ENCODE results near the gene HSD17B11.

Gene HSD17B11

GRCh38 chr4:87322754-87323153 lies 68.2 kb downstream of the HSD17B11 start, which contains the start of gene HSD17B13:
Gene HSD17B13, minus strand, starts transcription at chr4:87322882. Its CDS starts 41 bp downstream, at chr4:87322841.
- ChIA-PET CTCF (interaction anchor here (0.6 to 1.1 kb wide), 3 partner anchors 13 to 400 kb away, joined by 3 read pairs; no protein-coding TSS in a partner anchor), POLR2A (no interaction called here)
- no peak within 1 kb of the TSS for H3K4me3 ChIP-seq (ENCODE audit: low read depth, low read length)
- no peak within 1 kb of the TSS for H3K27ac ChIP-seq (ENCODE audit: extremely low read depth, low read depth, low read length)
- TF ChIP-seq PRDM1 (tag by site-specific recombination; IDR thresholded peaks at IDR 0.05), result no peak
- TF ChIP-seq KLF8 (tag by site-specific recombination; IDR thresholded peaks at IDR 0.05), result no peak
- no peak for TF ChIP-seq ZNF600 (tag by site-specific recombination; IDR thresholded peaks at IDR 0.05)
- no peak for TF ChIP-seq ZBTB11 (tag by site-specific recombination; conservative IDR thresholded peaks at IDR 0.05; ENCODE audit: low read depth)
- no peak for TF ChIP-seq ZSCAN4 (tag by site-specific recombination; IDR thresholded peaks at IDR 0.05)
- TF ChIP-seq ZNF23 (tag by site-specific recombination; IDR thresholded peaks at IDR 0.05; ENCODE audit: borderline replicate concordance), result no peak
- TF ChIP-seq ZNF148 (tag by site-specific recombination; IDR thresholded peaks at IDR 0.05; ENCODE audit: borderline replicate concordance), result no peak
- no peak for TF ChIP-seq ZNF791 (tag by site-specific recombination; IDR thresholded peaks at IDR 0.05)
- TF ChIP-seq ZNF239 (tag by site-specific recombination; IDR thresholded peaks at IDR 0.05), result no peak
- no peak for TF ChIP-seq ZSCAN5A (tag by site-specific recombination; IDR thresholded peaks at IDR 0.05)
- TF ChIP-seq ZNF645 (tag by site-specific recombination; IDR thresholded peaks at IDR 0.05), result no peak
- no peak for TF ChIP-seq ZNF391 (tag by site-specific recombination; IDR thresholded peaks at IDR 0.05; ENCODE audit: borderline replicate concordance, low read depth)
- no peak for TF ChIP-seq SCRT1 (tag by site-specific recombination; IDR thresholded peaks at IDR 0.05; ENCODE audit: borderline replicate concordance)
- no peaks in the 10 kb centered on the region for H3K36me3 ChIP-seq (ENCODE audit: control insufficient read depth in 2 of 2, insufficient read depth in 1 of 2, low read length in 2 of 2)
- peaks cover 4% of the 10 kb centered on the region; the same call in 1 of the 2 replicates for H3K4me1 ChIP-seq (ENCODE audit: control insufficient read depth, insufficient read depth, low read length)
- no peaks in the 10 kb centered on the region for H3K9me3 ChIP-seq (ENCODE audit: control insufficient read depth, insufficient read depth, low read depth, low read length)

- ChIA-PET POLR2A (no interaction called here), CTCF (interaction anchor here (1.1 kb wide), 1 partner anchor 54 kb away, joined by 3 read pairs; no protein-coding TSS in a partner anchor)
- Histone ChIP-seq H3K4me3 (ENCODE audit: low read depth, low read length) (no peak overlapping the region), H3K27ac (ENCODE audit: extremely low read depth, low read depth, low read length) (no peak overlapping the region), H3K36me3 (ENCODE audit: control insufficient read depth in 2 of 2, insufficient read depth in 1 of 2, low read length in 2 of 2) (no peaks in the 10 kb centered on the region), H3K4me1 (ENCODE audit: control insufficient read depth, insufficient read depth, low read length) (peaks cover 4% of the 10 kb centered on the region; the same call in 1 of the 2 replicates), H3K9me3 (ENCODE audit: control insufficient read depth, insufficient read depth, low read depth, low read length) (no peaks in the 10 kb centered on the region)
- TF ChIP-seq PRDM6 (tag by site-specific recombination; IDR thresholded peaks at IDR 0.05) (peak; percentile 53; the same call in 1 of the 2 replicates), ZNF610 (tag by site-specific recombination; IDR thresholded peaks at IDR 0.05; ENCODE audit: borderline replicate concordance) (no peak), ZNF423 (tag by site-specific recombination; IDR thresholded peaks at IDR 0.05) (no peak), ZNF335 (tag by site-specific recombination; conservative IDR thresholded peaks at IDR 0.05) (peak; percentile 71), ZNF658 (tag by site-specific recombination; IDR thresholded peaks at IDR 0.05) (no peak), ZNF555 (tag by site-specific recombination; conservative IDR thresholded peaks at IDR 0.05) (no peak), AEBP2 (tag by site-specific recombination; IDR thresholded peaks at IDR 0.05; ENCODE audit: borderline replicate concordance) (no peak)
Measured at GRCh38 chr4:87321888-87322287, 69.1 kb downstream of the HSD17B11 start.

Measured in HEK293 (cell line).